SK-N-DZ (cell line): Measurements from ENCODE around the gene SH3BGRL.
"Not testable (repeated sequence)": the region's sequence is repeated elsewhere in the genome, so short reads cannot be mapped to it uniquely, and the experiment has no call there.

ENCODE experiments used
- DNase-seq: peaks from one replicate; pipeline ENCODE4 v3.0.0-alpha.2; 2015; ENCODE audit warnings: low spot score

The SH3BGRL gene

DNA sequence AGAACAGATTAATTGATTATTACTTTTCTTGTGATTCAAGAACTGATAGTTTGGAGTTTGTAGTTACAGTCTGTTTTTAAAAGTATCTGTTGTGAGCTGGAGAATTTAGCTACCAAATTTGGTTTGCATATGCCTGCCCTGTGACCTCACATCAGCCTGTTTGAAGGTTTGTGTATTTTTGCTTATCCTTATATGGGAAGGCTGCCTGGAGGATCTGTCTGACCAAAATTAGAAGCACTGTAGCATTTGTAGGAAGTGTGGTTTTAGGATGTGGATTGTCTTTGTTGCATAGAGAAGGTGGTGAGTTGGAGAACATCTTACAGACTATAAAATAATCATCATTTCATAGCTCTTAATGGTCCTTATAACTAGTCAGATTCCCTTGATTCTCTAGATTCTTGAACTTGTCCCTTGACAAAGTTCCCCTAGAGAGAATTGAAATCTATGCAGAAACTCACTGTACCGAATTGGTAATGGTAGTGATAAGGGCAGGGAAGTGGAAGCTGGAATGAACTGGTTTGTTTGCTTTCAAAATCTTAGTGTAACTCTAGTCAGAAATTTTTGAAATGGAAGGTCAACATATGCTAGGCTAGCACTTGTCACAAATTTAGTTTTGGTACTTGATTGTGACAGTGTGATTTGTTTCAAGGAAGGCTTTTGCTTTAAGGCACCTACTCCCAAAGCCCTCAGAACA is 57.3 kb downstream of the SH3BGRL start:
- no peak for DNase-seq

DNA sequence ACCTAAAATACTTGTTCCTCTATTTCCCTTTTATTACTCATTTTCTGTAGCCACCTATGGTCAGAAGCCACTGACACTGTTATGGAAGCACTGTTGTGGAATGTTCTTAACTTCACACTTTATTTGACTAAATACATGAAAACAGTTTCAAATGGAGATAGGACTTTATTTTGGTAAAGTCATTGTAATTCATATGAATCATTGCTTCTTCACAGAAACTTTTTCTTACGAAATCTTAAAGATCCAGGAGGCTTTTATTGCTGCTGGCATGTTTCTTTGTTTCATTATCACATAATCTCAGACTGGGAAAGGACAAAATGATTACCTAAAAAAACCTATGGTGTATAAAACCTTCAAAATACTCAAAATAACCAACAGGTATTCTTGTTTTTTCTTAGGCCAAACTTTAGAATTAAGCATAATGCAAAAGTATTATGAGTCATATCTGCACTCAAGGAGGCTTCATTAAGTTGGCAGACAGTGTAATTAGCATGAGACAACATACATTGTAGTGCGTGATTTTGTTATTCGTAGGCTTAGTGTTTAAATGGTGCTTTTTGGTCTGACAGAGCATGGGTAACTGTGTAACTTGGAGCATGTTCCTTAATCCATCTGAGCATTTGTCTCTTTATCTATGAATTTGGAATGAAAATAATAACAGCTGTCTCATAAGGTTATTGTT is 58.0 kb downstream of the SH3BGRL start:
- DNase-seq: no peak

DNA sequence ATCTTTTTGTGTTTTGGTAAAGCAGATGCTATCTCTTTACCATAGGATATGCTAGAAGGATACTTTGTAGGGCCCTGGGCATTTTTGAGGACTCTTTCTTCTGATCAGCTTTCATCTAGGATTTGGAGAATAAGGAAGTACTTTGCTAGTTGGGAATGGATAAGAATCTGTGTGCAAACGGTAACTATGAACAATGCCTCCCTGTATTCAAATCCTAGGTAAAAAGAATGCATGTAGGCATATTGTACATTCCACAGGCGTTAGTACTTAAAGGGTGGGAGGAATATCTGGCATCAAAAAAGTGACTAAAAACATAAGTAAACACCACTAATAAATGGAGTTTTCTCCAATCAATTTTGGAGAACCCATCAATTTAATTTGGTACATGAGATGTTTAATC is 59.7 kb downstream of the SH3BGRL start:
- DNase-seq: no peak

DNA sequence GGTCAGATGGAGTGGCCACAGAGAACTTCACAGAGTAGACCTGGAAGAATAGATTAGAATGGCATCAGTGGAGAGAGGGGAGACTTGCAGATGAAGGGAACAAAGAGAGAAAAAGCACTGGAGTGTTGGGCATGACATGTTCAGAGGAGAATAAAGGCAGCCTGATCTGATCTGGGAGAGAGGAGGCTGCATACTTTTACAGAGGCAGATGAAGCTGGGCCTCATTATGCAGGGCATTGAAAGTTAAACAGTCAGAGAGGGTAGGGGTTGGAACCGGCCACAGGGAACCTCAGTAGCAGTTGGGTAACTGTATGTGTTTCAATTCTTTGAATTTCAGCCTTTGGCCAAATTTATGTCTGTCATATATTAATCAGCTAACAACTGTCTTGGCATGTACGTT is 61.2 kb downstream of the SH3BGRL start:
- DNase-seq: no peak

DNA sequence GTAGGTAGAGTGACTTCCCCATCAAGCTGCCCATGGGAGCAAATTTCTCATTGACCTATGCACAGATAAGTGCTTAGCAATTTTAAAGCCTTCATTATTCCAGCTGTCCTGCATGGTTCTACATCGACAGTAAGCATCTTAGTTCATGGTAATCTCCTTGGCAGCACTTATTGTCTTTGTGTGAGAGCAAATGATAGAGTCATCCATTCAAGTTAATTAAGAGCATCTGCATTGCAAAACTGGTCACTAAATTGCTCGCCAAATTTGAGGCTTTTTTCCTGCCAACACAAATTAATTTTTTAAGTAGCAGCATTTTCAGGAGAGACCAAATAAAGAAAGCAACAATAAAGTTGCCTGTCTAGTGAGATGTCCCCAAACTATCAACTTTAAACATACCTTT is 76.7 kb downstream of the SH3BGRL start:
- no peak for DNase-seq

DNA sequence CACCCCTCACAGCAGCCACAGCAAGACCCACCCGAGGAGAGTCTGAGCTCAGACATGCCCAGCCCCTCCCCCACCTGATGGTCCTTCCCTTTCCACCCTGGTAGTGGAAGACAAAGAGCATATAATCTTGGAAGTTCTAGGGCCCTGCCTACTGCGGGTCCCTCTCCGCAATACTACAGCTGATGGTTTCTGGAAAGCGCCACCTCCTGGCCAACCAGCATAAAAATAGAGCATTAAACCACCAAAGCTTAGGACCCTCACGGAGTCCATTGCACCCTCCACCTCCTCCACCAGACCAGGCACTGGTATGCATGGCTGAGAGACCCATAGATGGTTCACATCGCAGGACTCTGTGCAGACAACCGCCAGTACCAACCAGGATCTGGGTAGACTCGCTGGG is 78.2 kb downstream of the SH3BGRL start:
- no peak for DNase-seq

DNA sequence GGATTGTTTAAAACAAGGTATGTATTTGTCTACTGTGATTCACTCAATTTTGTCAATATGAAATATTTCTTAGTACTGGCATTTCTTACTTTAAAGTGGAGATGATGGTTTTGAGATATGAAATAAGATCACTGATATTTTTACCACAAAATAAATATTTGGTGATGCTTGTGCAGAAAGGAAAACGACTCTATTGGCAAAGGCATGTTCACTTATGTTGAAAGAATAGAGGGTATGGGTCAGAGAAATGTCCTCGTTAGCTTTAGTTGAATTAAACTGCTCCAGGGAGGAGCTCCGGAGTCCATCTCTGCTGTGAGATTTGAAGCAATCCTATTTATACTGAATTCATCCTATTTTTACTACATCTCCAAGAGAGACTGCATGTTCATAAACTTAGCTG is 84.2 kb downstream of the SH3BGRL start:
- no peak for DNase-seq

DNA sequence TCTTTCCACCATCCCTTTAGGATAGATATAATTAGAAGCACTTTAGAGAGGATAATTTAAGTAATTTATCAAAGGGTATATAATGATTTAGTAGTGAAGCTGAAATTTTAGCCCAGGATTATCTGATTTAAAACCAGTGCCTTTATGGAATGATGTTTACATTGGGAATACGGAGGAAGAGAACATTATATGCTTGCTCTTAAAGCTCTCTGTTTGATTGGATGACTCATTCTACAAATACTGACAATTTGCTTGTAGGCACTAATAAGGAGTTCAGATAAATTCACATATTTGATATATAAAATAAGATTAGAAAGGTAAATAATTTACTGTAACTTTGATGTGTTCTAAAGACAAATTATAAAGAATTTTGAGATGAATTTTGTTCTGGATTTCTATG is 84.7 kb downstream of the SH3BGRL start:
- DNase-seq: no peak

DNA sequence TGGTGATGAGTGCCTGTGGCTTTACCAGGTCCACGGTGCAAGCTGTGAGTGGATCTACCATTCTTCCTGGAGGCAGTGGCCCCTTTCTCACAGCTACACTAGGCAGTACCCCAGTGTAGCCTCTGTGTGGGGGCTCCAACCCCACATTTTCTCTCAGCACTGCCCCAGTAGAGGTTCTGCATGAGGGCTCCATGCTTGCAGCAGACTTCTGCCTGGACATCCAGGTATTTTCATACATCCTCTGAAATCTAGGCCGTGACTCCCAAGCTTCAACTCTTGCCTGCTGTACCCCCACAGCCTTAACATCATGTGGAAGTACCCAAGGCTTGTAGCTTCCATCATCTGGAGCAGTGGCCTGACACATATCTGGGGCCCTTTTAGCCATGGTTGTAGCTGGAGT is 90.1 kb downstream of the SH3BGRL start:
- DNase-seq: no peak

DNA sequence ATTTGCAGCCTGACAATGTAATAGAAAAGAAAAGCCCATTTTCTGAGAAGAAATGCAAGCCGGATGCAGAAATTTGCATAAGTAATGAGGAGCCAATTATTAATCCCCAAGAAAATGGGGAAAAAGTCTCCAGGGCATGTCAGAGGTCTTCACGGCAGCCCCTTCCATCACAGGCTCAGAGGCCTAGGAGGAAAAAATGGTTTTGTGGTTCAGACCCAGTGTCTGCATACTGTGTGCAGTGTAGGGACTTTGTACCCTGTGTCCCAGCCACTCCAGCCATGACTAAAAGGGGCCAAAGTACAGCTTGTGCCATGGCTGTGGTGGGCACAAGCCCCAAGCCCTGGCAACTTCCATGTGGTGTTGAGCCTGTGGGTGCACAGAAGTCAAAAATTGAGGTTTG is 92.2 kb downstream of the SH3BGRL start:
- DNase-seq: no peak

DNA sequence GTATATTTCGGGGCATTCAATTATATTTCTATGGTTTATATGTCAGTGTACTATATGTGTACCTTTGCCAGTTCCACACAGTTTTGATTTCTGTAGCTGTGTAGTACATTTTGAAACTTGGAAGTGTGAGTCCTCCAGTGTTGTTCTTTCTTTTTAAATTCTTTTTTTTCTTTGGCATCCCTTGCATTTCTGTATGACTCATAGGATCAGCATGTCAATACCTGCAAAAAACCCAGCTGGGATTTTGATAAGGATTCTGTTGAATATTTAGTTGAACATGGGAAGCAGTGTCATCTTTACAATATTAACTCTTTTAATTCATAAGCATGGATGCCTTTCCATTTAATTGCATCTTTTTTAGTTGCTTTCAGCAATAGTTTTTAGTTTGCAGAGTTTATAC is 100.0 kb downstream of the SH3BGRL start:
- no peak for DNase-seq

DNA sequence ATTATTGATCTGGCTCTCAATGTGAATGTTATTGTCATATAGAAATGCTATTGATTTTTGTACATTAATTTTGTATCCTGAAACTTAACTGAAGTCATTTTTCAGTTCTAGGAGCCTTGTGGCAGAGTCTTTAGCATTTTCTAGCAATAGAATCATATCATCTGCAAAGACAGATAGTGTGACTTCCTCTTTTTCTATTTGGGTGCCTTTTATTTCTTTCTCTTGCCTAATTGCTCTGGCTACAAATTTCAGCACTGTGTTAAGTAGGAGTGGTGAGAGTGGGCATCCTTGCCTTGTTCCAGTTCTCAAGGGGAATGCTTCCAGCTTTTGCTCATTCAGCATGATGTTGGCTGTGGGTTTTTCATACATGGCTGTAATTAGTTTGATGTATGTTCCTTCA is 102.7 kb downstream of the SH3BGRL start:
- DNase-seq: no peak

DNA sequence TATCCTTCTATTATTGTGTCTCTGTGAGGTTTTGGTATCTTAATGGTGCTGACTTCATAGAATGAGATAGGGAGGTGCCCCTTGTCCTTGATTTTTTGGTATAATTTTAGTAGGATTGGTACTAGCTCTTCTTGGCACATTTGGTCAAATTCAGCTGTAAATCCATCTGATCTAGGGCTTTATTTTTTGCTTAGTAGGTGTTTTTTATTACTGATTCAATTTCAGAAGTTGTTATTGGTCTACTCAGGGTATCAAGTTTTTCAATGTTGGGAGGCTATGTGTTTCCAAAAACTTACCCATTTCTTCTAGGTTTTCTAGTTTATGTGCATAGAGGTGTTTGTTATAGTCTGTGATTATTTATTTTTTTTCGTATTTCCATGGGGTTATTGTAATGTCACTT is 103.3 kb downstream of the SH3BGRL start:
- no peak for DNase-seq

DNA sequence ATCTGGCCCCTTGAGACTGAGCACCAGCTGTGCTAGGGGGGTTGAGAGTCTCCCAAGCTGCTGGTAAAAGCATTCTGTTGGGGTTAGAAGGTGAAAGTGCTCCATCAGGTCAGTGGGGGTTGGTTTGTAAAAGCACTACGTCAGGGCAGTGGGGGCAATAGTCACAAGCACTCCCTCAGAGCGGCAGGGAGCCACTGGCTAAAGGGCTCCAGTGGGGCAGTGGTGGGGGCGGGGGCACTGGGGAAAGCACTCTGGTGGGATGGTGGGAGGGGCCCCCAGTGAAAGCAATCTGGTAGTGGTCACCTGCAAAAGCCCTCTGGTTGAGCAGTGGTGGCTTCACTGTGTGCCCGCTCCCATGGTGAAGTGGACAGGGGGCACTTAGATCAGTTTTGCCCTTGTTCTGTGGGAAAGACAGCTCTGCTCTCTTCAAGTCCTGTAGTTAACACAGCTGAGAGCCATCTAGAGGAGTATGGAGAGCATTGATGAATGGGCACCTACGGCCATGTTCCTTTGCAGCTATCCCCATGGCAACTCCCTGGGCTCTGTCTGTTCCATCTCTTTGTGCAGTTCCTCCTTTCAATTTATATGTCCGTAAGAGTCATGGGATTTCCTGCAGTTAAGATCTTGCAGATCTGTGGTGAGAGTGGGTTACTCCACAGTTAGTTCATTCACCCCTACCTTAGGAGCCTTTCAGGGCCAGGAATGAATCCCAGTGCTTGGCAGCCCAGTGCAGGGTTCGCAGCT is 106.4 kb downstream of the SH3BGRL start:
- no peak for DNase-seq

DNA sequence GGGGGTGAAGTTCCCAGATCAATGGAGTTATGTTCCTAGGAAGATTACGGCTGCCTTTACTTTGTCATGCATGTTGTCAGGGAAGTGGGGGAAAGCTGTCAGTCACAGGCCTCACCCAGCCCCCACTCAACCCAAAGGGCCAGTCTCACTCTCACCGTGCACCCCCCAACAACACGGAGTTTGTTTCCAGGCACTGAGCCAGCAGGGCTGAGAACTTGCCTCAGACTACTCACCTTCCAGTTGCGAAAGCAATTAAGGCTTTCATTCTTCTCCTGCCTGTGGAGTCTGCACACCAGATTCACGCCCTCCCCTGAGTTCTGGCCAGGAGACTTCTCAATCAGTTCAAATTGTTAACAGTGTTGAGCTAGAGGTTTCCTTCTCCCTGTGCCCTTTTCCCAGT is 114.3 kb downstream of the SH3BGRL start:
- no peak for DNase-seq

DNA sequence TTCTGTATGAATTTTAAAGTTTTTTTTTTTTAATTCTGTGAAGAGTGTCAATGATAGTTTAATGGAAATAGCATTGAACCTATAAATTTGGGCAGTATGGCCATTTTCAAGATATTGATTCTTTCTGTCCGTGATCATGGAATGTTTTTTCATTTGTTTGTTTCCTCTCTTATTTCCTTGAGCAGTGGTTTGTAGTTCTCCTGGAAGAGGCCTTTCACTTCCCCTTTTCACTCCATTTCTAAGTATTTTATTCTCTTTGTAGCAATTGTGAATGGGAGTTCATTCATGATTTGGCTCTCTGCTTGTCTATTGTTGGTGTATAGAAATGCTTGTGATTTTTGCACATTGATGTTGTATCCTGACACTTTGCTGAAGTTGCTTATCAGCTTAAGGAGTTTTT is 129.8 kb downstream of the SH3BGRL start:
- DNase-seq: not testable (repeated sequence)

DNA sequence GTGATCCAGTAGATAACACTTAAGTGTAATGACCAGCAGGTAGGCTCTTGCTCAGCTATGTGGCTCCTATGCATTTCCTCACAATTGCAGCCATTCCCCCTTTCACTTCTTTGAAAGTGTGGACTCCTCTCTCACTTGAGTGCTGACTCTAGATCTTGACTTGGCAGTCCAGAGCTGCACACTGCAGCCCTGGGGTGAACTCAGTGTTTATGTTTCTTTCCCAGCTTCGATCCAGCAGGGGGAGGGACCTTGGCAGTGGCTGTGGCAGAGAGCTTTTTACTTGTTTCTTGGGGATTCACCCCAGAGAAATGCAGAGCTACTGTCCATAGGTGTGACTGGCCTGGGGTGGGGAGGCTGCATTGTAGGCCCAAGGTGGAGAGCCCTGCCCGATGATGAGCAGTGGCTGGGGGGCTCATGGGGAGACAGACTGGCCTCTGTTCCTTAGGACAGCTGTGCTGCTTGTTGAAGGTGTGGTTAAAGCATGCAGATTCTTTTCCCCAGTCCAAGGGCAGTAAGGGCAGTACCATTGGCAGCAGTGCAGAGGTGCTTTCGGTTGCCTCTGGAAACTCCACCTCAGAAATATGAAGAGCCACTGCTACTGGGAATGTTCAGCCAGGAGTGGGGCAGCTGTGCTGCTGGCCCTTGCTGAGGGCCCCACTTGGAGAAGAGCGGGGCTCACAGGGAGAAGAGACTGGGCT is 134.7 kb downstream of the SH3BGRL start:
- DNase-seq: no peak

DNA sequence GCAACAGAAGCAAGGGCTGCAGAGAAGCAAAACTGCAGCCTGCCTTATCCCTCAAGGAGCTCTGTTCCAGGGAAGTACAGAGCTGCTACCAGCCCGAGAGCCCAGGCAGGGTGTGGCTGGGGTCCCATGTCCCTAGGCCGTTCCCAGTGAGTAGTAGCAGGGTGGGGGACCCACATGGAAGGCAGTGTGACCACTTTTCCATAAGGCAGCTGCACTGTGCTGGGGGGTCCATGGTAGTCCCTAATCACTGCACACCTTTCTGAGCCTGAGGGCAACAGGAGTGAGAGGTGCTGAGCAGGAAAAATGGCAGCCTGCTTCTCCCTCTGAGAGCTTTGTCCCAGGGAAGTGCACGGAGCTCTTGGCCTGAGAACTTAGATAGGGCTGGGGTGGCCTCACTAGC is 135.9 kb downstream of the SH3BGRL start:
- no peak for DNase-seq

DNA sequence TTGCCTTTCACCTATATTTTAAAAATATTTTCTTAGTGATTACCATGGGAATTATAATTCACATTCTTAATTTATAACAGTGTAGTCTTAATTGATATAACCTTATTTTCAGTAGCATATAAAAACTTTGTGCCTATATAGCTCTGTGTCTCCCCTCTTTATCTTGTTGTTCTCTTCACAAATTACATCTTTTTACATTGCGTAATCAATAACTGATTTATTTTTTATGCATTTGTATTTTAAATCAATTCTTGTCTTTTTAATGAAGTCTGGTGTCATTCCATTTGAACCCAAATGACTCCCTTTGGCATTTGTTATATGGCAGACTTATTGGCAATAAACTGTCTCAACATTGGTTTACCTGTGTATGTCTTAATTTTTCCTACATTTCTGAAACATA is 137.0 kb downstream of the SH3BGRL start:
- DNase-seq: no peak

DNA sequence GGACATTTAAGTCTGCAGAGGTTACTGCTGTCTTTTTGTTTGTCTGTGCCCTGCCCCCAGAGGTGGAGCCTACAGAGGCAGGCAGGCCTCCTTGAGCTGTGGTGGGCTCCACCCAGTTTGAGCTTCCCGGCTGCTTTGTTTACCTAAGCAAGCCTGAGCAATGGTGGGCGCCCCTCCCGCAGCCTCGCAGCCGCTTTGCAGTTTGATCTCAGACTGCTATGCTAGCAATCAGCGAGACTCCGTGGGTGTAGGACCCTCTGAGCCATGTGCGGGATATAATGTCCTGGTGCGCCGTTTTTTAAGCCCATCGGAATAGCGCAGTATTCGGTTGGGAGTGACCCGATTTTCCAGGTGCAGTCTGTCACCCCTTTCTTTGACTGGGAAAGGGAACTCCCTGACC is 143.4 kb downstream of the SH3BGRL start:
- DNase-seq: not testable (repeated sequence)
